Activated CD8-positive, alpha-beta memory T cell treated with anti-CD3 and anti-CD28 coated beads for 36 hours (primary cell): ENCODE measurements around the gene GPSM1. TPM values are rescaled to one million over a fixed set of nuclear protein-coding genes. Genes with fewer than 3 reads are reported as not detected.
"Not testable (repeated sequence)": the region's sequence is repeated elsewhere in the genome, so short reads cannot be mapped to it uniquely, and the experiment has no call there.

Experiments used
- CTCF ChIA-PET: fragments of 350-600 bp; sonication (Branson Sonifier 250); formaldehyde crosslinking; loops from one replicate; lab custom pipeline; 2021; ENCODE audit warnings: antibody characterized with exemption; lab: Charles Lee
- POLR2A ChIA-PET: fragments of 350-600 bp; sonication (Branson Sonifier 250); formaldehyde crosslinking; loops from one replicate; lab custom pipeline; 2021; ENCODE audit warnings: antibody characterized with exemption; lab: Charles Lee
- total RNA-seq, 2 experiments: library from RNA; stranded (reverse); gene quantifications; one replicate each; pipeline ENCODE4 v1.2.3, GENCODE V29; 2021

Gene GPSM1
- total RNA-seq, 2 experiments from 2014 or later: 7.5 to 8.6 TPM

GRCh38 chr9:136313111-136314055, 14.0 kb upstream of the GPSM1 start:
- POLR2A ChIA-PET: no interaction called here
- CTCF ChIA-PET: interaction anchor here (0.5 to 2.3 kb wide), 5 partner anchors 24 to 453 kb away, joined by 3 to 15 read pairs (median 3); partner anchors contain the start of gene DNLZ

DNA sequence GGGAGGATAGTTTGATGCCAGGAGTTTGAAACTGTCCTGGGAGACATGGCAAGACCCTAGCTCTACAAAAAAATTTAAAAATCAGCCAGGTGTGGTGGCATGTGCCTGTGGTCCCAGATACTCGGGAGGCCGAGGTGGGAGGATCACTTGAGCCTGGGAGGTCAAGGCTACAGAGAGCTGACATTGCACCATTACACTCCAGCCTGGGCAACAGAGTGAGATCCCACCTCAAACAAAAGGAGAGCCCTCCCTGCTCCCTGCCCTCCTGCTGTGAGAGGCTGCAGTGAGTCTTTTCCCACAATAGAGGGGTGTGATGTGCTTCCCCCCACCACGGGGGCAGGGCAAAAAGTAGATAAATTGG, 13.3 kb upstream of the GPSM1 start:
- CTCF ChIA-PET: interaction anchor here (0.5 to 1.6 kb wide), 3 partner anchors 23 to 454 kb away, joined by 3 to 4 read pairs (median 3); no protein-coding TSS in a partner anchor
- POLR2A ChIA-PET: no interaction called here

DNA sequence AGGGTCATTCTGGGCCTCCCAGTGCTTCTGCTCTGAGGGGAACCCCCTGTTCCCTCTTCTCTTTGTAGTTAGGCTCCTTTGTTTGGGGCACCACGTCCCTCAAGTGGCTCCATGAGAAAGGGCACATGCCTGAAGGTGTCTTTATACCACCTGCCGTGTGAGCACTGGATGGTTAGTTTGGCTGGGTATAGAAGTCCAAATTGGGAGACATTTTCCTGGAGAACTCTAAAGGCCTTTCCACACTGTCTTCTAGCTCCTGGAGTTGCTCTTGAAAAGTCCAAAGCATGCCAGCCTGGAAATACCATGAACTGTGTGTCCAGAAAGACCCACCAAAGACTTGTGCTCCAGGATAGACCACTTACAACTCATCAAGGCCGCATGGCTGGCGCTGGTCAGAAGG, 12.4 kb upstream of the GPSM1 start:
- ChIA-PET CTCF (no interaction called here), POLR2A (no interaction called here)

DNA sequence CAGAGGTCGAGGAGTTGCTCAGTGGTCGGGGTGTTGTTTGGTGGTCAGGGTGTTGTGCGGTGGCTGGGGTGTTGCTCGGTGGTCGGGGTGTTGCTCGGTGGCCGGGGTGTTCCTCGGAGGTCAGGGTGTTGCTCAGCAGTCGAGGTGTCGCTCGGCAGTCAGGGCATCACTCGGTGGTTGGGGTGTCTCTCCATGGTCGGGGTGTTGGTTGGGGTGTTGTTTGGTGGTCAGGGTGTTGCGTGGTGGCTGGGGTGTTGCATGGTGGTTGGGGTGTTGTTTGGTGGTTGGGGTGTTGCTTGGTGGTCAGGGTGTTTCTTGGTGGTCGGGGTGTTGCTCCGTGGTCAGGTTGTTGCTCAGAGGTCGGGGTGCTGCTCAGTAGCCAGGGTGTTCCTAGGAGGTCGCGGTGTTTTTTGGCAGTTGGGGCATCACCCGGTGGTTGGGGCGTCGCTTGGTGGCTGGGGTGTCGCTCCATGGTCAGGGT, 11.0 kb upstream of the GPSM1 start:
- CTCF ChIA-PET: no interaction called here
- POLR2A ChIA-PET: no interaction called here

DNA sequence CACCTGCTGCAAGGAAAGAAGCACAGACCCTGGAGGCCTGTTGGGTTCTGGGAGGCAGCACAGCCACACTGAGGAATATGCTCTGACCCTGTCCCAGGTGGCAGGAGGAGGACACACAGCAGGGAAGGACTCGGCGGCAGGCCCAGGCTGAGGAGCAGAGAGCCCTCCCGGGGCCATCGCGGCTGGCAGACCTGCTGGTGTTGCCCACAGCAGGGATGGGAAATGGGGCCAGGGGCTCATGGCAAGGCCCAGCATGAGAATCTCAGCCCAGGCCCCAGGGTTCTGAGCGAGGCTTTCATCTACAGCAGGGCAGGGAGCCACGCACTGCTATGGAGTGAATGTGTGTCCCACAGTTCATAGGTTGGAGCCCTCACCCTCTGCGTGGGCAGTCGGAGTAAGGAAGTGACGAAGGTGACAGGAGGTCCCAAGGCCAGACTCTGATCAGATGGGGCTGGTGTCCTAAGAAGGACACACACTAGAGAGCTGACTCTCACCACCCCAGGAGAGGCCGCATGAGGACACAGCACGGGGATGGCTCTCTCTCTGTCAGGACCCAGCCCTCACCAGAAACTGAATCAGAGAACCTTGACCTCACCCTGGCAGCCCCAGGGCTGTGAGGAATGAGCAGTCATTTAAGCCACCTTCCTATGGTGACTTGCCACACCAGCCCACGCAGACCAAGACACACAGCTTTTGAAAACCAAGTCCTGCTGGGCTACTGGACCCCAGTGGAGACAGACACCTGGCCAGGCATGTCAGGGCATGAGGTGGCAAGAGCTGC, 10.3 kb upstream of the GPSM1 start:
- CTCF ChIA-PET: no interaction called here
- POLR2A ChIA-PET: no interaction called here

GRCh38 chr9:136317695-136318094, 9.6 kb upstream of the GPSM1 start:
- ChIA-PET CTCF (no interaction called here), POLR2A (no interaction called here)

- ChIA-PET CTCF (no interaction called here), POLR2A (no interaction called here)
These were observed 9.1 kb upstream of the GPSM1 start for GRCh38 chr9:136318111-136318775.

GRCh38 chr9:136318776-136319241, 8.5 kb upstream of the GPSM1 start:
- CTCF ChIA-PET: no interaction called here
- POLR2A ChIA-PET: no interaction called here

GRCh38 chr9:136319244-136319643, 8.1 kb upstream of the GPSM1 start:
- POLR2A ChIA-PET: not testable (repeated sequence)

DNA sequence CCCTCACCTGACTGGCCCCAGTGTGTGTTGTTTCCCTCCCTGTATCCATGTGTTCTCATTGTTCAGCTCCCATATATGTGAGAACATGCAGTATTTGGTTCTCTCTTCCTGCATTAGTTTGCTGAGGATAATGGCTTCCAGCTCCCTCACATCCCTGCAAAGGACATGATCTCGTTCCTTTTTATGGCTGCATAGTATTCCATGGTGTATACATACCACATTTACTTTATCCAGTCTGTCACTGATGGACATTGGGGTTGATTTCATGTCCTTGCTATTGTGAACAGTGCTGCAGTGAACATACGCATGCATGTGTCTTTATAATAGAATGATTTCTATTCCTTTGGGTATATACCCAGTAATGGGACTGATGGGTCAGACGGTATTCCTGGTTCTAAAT, 7.4 kb upstream of the GPSM1 start:
- CTCF ChIA-PET: interaction anchor here (1.4 kb wide), 1 partner anchor 43 kb away, joined by 5 read pairs; the partner anchor contains the start of gene DNLZ
- POLR2A ChIA-PET: not testable (repeated sequence)

More at GRCh38 chr9:136319244-136319643, 8.1 kb upstream of the GPSM1 start:
- CTCF ChIA-PET: interaction anchor here (1.4 kb wide), 1 partner anchor 44 kb away, joined by 5 read pairs; the partner anchor contains the start of gene DNLZ

DNA sequence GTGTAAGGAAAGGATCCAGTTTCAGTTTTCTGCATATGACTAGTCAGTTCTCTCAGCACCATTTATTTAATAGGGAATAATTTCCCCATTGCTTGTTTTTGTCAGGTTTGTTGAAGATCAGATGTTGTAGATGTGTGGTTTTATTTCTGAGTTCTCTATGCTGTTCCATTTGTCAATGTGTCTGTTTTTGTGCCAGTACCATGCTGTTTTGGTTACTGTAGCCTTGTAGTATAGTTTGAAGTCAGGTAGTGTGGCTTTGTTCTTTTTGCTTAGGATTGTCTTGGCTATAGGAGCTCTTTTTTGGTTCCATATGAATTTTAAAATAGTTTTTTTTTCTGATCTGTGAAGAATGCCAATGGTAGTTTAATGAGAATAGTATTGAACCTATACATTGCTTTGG, 6.4 kb upstream of the GPSM1 start:
- CTCF ChIA-PET, POLR2A ChIA-PET: not testable (repeated sequence)

DNA sequence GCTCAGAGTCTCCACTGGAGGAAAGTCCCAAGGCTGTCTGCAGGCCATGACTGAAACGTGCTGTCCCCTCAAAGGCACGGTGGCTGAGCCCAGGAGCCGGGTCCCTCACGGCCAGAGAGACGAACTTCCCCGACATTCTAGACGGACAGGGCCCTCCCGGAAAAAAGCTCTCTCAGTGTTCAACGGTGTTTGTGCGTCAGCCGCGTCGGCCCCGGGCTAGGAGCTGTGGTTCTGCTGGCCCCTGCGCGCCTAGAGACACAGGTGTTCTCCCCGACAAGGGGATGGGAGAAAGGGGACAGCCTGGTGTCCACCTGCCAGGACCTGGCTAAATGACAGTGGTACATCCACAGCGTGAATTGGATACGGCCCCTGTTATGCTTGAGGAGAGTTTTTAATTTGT, 5.8 kb upstream of the GPSM1 start:
- ChIA-PET CTCF (interaction anchor here (0.7 kb wide), 1 partner anchor 407 kb away, joined by 3 read pairs; no protein-coding TSS in a partner anchor), POLR2A (no interaction called here)

DNA sequence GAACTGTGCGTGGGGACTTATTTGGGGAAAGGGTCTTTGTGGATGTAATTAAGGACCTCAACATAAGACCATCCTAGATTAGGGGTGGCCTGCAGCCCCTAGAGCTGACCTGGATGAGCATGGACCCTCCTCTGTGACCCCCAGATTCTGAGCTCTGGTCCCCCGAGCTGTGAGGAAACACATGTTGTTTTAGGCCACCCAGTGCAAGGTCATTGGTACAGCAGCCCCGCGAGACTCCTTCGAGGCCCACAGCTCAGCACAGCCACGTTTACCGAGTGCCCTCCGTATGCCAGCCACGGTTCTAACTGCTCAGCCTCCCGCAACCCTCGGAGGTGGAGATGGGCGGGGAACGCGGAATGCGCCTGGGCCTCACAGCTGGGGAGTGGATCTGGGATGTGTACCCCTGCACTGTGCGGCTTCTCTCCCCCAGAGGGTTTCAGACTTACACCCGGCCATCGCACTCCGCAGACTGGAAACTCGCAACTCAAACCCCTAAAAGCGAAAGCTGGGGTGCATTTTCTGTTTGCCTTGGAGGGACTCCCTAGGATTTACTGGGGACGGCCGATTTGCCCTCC, 4.5 kb upstream of the GPSM1 start:
- ChIA-PET POLR2A (no interaction called here), CTCF (no interaction called here)

- CTCF ChIA-PET: no interaction called here
- POLR2A ChIA-PET: no interaction called here
These were observed 4.0 kb upstream of the GPSM1 start for GRCh38 chr9:136323371-136323789.

DNA sequence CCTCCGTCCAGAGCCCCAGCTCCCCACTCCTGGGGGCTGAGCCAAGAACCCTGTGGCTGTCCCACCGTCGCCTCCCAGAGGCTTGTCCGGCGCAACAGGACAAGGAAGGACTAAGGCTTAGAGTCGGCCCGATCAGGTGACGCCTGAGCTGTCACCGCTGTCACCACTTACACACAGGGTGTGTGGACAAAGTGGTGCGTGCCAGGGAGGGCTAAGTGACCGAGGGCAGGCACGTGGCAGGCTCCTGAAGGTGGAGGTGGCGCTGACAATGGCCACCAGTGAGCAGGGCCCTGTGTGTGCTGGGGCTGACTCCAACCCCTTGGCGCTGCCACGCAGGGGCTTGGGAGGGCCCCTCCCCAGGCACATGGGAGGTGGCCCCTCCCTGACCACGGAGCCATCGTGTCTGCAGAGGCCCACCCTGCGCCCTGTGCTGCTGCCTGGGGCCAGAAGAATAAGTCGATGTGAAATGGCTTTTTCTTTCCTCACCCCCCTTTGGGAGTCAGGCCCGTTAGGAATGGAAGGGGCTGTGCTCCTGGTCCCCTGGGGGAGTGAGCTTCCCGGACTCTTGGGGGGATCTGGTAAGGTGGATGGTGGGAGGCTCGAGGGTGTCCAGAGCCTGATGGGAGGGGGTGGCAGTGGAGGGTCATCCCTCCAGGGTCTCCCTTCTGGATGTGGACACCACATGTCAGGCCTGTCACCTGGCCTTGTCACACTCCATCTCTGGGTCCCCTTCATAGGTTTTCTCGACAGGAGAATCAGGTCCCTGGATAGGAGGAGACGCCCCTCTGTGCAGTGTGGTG, 2.6 kb upstream of the GPSM1 start:
- ChIA-PET POLR2A (no interaction called here), CTCF (interaction anchor here (1.0 kb wide), 1 partner anchor 41 kb away, joined by 3 read pairs; no protein-coding TSS in a partner anchor)

GRCh38 chr9:136325358-136325757, 2.0 kb upstream of the GPSM1 start:
- ChIA-PET POLR2A (no interaction called here), CTCF (no interaction called here)

DNA sequence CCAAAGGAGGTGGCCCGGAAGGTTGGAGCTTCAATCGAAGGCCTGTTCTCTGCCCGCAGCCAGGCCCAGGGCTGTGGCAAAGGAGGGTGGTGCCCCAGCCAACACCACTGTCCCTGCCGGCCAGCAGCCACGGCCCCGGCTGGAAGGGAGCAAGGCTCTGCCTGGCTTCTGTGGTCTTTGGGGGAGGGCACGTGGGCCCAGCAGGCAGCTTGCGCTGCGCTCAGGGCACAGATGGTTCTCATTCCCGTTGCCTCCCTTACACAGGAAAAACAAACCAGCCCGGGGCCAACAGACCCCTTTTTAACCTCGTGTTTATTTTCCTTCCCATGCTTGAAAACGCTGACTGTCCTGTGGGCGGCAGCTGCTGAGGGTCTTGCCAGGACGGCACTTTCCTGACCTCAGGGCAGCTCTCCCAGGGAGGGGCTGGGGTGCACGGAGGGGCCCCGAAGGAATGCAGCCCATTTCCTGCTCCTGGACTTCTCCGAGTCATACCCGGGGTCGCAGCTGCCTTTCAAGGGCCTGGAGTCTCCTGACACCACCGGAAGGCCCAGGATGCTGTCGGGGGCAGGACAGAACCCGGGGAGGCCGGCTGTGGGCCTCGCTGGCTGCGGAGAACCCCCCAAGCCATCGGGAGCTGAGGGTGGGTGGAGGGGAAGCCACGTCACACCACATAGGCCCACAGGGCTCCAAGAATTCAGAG, 1.1 kb upstream of the GPSM1 start:
- CTCF ChIA-PET: interaction anchor here (0.6 kb wide), 2 partner anchors 236 to 754 kb away, joined by 3 read pairs; no protein-coding TSS in a partner anchor
- POLR2A ChIA-PET: no interaction called here
